GF-D8 (cell line): Measurements from ENCODE around the gene REPS2.

Experiments used
- DNase-seq: peaks from one replicate; lab custom pipeline; 2025; lab: John Stamatoyannopoulos, UW

The REPS2 gene

DNA sequence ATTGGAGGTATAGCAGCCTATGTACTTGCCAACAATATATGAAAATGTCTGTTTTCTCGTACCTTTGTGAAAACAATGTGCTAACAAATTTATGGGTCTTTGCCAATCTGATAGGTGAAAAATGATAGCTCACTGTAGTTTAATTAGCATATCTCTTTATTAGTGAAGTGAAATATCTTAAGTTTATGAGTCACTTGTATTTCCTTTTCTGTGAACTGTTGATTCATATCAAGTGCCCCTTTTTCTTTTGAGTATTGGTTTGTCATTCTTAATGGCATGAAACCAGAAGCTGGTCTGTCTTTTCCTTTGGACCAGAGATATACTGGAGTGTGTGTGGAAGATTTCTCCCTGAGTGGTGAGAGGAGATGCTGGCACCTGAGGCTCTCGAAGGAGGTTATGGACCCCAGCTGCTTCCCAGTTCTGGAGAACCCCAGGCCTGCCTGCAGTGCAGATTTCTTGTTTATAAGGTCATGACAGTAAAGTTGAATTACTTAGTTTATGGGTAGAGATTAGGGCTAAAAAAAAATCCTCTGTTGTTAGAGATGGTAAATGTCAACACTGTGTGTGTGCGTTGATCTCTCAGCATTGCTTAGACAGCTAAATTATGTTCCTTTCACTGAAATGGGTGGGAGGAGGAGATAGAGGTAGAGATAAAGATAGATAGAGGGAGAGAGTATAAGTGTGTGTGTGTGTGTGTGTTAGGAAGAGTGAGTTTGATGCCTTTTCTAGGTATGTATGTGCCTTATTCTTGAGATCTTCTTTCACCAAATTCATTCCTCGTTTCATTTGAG, 89.9 kb downstream of the REPS2 start:
- no peak for DNase-seq

GRCh38 chrX:17038277-17038676, 91.8 kb downstream of the REPS2 start:
- no peak for DNase-seq

DNA sequence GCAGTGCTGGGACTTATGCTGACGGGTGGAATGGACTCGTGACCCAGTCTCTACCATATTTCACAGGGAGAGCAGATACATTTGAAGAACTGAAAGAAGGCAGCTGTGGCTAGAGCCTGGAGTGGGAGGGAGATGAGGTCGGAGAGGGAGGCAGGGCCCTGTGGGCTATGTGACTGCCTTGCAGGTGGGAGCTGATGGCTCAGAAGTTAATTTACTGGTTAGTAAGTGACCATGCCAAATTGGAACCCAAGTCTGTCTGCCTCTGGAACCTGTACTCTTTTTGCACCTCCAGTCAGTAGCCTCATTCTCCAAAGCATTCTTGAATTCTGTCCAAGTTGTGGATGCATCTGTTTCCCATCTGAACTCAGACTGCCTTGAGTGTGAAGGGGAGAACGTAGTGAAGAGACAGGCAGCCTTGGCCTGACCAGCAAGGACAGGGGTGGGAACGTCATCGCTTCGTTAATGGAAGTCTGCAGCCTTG, 92.3 kb downstream of the REPS2 start:
- no peak for DNase-seq

DNA sequence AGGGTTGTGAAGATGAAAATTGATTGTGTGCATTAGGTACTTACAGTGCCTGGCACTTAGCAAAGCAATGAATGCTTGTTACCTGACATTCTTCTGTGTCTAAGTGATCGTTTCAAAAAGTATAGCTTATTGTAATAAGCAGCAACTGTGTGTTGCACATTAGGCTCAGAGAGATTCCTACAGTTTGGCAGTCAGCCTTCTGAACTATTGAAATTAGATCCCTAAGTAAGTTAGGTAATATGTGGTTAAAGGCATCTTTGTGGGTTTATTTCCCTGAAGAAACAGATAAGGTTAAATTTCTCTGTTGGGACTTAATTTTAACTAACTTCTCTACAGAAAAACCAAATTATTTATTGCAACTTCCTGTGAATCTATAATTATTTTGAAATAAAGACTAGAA, 93.4 kb downstream of the REPS2 start:
- DNase-seq = no peak

DNA sequence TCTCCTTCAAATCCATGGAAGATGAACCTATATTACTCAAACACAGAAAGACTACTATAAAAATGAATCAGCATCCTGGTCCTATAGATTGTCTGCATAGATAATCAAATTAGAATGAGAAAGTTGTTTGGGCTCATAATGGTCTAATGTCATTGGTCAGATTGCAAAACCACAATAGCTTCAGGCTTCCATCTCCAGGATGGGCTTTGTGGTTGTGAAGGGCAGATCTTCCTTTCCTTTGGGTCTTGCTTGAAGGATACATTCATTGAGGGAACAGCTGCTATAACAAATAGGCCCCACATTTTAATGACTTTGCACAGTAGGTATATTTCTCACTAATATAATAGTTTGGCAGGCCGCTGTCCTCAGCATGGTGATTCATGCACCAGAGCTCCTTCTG, 94.3 kb downstream of the REPS2 start:
- DNase-seq = no peak

- no peak for DNase-seq
These were observed 95.6 kb downstream of the REPS2 start for GRCh38 chrX:17042037-17042436.

- DNase-seq = peak; percentile 3
These were observed 100.1 kb downstream of the REPS2 start for GRCh38 chrX:17046478-17047097.

DNA sequence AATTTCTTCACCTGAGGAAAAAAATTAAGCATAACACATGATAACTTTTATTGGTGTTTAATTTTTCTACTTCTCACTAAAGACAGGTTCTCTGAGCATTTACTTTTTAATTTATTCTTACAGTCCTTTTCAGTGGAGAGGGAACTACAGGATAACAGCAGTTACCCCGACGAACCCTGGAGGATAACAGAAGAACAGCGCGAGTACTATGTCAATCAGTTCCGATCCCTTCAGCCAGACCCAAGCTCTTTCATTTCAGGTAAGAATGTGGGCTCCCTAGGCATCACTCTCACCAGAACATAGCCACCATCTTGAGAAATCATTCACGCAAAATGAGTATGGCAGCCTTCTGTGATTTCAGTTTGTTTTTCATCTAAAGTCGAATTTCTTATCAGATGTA, 100.8 kb downstream of the REPS2 start:
- DNase-seq = no peak

- no peak for DNase-seq
These were observed 105.8 kb downstream of the REPS2 start for GRCh38 chrX:17052210-17052609.

DNA sequence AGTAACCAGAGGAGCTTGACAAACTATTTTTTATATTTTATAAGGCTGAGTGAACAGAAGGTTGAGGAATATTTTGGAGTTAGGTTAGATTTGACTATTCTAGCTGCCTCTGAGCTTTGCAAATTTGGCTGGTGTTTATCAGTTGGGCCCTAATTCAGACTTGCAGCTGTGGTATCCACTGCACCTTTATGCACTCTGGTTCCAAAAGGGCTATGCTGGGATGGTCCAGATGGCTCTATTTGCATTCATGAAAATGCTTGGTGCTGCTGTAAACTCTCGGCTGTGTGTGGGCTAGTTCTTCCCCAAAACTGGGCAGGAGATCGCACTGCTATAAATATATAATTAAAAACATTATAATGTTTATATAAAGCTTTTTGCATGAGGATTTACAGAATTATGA, 106.3 kb downstream of the REPS2 start:
- DNase-seq = no peak

- DNase-seq = no peak
These were observed 107.0 kb downstream of the REPS2 start for GRCh38 chrX:17053502-17053901.

DNA sequence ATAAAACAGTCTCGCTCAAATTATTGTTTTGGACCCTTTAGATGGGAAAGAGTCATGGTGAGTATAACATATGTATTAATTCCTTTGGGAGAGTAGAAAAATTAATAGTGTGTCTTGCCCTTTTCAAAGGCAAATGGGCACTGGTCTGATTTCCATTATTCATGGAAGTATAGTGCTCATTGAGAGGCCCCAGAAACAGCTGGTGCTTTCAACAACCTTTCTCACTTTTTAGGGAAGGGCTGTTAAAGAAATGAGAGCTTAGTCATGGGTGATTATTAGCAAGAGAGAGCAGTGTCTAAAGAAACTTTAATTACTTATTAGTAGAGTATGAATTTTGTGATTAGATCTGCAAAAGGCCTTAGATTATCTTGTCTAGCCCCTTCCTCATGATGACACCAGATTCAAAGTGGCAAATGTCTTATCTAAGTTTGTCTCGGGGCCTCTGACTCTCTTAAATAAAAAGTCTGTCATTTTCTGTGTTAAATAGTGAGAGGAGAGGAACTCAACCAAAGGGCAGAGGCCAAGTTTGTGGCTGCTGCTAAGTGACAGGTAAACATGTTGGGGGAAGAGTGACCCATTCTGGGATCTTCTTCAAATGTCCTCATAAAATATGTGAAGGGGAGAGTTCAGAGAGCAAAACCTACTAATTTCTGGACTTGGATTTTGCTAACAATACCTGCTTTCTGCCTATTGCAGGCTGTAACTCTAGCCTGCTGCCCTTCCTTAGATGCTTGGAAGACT, 110.6 kb downstream of the REPS2 start:
- DNase-seq = no peak

DNA sequence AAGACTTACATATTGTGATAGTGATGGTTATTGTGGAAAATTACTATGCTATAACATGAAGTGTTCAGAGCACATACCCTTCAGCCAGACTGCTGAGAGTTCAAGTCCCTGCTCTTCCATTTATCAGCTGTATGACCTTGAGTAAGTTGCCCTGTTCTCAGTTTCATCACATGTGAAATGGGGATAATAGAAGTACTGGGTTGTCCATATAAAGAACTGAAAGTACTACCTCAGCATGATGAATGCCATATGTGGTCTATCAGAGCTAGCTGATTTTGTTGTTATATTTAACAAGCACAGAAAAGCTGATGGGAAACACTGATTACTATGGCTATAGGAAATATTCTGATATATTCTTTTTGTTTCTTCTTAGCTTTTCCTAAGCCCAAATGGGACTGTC, 115.6 kb downstream of the REPS2 start:
- no peak for DNase-seq

DNA sequence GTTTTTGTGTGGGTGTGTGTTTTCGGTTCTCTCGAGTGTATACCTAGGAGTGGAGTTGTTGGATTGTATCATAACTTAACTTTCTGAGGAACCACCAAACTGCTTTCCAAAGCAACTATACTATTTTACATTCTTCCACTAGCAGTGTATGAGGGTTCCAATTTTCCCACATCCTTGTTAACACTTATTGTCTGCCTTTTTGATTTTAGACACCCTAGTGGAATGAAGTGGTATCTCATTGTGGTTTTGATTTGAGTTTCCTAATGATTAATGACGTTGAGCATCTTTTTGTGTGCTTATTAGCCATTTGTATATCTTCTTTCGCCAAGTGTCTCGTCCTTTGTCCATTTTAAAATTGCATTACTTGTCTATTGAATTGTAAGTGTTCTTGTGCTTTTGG, 118.6 kb downstream of the REPS2 start:
- DNase-seq = no peak

DNA sequence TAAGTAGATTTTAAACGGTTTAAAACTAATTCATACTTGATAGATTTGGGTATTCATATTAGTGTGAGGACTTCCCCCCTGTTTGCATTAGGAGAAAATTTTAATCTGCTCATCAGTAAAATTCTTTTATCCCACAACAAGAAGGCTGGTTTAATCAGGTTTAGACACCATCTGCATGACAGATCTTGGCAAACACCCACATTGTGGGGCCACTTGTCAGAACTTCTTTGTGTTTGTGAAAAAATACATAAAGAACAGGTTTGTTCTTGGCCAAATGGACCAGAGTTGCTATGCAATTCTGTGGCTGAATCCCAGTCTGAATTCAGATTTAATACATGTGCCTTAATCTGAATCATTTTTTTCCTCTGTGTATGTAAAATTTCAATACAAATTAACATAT, 121.1 kb downstream of the REPS2 start:
- no peak for DNase-seq

- no peak for DNase-seq
These were observed 125.8 kb downstream of the REPS2 start for GRCh38 chrX:17072301-17072700.

- no peak for DNase-seq
These were observed 126.3 kb downstream of the REPS2 start for GRCh38 chrX:17072721-17073230.

DNA sequence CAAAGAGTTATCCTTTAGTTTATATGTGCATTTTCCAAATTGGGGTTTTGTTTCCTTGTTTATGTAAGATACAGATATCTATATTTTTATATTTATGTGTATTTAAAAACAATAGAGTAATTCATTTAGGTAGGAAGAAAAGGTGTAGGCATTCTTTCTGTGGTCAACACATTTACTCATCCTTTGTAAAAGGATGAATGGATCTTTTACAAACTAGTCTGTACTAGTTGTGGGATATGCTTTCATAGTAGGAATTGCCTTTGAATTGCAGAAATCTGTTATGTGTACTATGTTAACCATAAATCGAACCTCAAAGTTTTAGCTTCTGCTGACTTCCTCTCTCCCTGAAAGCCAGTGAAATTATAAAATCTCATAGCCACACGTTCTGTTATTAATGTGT, 128.5 kb downstream of the REPS2 start:
- DNase-seq = no peak

- no peak for DNase-seq
These were observed 130.9 kb downstream of the REPS2 start for GRCh38 chrX:17077361-17077760.

GRCh38 chrX:17078031-17078720, 131.7 kb downstream of the REPS2 start:
- no peak for DNase-seq

- no peak for DNase-seq
These were observed 135.1 kb downstream of the REPS2 start for GRCh38 chrX:17081511-17081910.

GRCh38 chrX:17081968-17082367, 135.5 kb downstream of the REPS2 start:
- no peak for DNase-seq
